Astrocyte of the spinal cord (primary cell): Measurements from ENCODE around the gene GAS2L2.
A peak's percentile ranks its signal among the peaks of the same experiment; 100 is the strongest.

Experiments used
- DNase-seq: peaks from one replicate; pipeline ENCODE4 v3.0.0; 2011; ENCODE audit warnings: low read depth, low spot score
- H3K4me3 ChIP-seq: 2 replicates; pipeline ENCODE4 v1.5.1; 2011; ENCODE audit warnings: low read depth, mild to moderate bottlenecking, low read length, moderate library complexity
- CTCF ChIP-seq: IDR thresholded peaks from 2 replicates; pipeline ENCODE4 v1.5.1; 2012; ENCODE audit warnings: low read depth, mild to moderate bottlenecking, low read length, inconsistent platforms
- in situ Hi-C: cut with HindIII; loops from 2 replicates; pipeline ENCODE4 v1.10.0; 2017; ENCODE audit warnings: low sequenced_read_pairs

The GAS2L2 gene

DNA sequence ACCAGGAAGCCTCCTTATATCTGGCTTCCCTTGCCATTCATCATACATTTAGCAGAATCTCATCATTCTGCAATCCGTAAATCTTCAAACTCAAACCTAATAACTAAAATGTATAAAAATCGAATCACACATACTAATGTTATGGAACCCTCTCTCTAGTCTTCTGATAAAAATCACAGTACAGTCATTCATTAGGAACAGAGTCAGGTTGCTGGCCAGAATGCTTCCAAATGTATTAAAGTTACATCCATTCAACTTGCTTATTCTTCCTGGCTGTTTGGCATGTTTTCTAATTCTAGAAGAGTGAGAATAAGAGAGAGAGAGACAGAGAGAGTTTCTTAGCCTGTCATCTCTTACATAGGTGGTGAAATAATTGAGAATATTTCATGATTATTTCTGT, 38.1 kb downstream of the GAS2L2 start:
- H3K4me3 ChIP-seq, result no peak overlapping the region
- in situ Hi-C loops, result no loop called here
- DNase-seq, result no peak
- no peak for TF ChIP-seq CTCF

DNA sequence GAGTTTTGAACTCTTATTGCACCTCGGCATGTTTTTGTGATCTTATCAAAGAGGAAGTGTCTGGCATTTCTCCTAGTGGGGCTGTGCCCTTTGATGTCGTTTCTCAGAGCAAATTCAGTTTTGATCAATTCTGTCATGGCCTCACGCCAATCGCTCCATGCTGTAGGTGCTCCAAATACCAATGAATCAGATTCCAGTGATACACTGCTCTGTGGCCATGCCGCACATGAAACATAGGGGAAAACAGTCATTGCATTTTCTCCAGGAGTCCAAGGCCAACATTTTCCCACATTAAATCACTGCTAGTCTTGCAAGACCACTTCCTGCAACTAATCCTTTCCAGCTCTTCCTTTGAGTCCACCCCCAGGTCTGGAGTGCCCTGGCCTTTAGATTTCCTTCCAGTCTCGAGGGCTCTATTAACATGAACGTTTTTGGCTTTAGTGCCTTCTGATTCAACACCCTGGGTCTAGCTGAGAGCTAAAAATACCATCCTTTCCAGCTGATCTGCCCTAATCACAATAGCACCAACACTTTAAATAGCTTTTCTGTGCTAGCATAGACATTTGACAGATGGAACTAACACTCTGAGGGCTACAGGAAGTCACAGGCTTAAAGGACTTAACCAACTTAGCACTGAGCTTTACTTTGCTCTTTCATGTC, 39.8 kb downstream of the GAS2L2 start:
- in situ Hi-C loops, result no loop called here
- H3K4me3 ChIP-seq, result no peak overlapping the region
- TF ChIP-seq CTCF, result no peak
- peak; percentile 93 for DNase-seq

DNA sequence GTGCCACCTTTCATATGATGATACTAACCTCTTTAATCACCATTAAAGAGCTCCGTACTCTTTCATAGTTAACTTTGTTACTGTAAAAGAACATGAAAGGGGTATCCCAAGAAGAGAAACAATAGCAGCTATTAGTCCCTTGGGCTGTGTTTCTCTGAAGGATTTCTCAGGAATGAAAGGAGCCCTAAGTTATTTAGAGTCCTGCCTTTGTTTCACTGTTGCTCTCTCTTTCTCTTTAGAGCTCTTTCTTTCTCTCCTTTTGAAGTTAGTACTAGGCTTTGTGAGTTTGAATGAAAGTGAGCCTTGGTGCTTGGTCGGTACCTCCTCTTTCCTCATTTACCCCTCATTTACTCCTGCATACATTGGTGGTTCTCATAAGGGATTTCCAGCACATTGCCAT, 42.1 kb downstream of the GAS2L2 start:
- TF ChIP-seq CTCF, result no peak
- in situ Hi-C loops, result no loop called here
- no peak for DNase-seq
- H3K4me3 ChIP-seq, result no peak overlapping the region

DNA sequence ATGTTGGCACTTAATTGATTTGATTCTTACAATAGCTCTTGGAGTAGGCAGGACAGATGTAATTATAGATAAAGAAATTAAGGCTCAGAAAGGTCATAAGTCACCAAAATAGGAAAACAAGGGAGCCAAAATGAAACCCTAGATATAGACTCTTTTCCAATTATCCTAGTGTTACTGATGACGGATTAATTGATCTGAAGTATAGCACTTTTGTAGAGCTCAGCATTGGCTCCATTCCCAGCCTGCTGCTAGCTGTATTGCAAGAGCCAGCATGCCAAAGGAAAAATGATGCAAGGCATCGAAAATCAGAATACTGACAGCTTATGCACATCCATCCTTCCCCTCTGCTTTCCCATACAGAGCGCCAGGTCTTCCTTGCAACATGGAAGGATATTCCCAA, 43.2 kb downstream of the GAS2L2 start:
- no peak overlapping the region for H3K4me3 ChIP-seq
- no peak for TF ChIP-seq CTCF
- in situ Hi-C loops, result no loop called here
- peak; percentile 29 for DNase-seq

DNA sequence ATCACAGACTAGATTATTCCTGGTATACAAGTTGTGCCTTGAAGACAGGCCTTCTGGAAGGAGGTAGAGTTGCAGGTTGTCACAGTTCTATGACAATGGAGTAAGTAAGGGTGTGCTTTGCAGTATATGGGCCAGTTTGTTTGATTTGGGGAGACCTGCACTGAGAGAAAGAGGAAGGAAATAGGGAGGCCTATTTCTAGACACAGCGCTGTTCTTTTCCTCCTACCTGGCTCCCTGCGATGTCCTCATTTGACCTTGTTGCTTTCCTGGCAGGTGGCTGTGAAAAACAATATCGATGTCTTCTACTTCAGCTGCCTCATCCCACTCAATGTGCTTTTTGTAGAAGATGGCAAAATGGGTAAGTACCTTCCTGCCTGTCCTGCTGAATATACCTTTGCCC, 44.1 kb downstream of the GAS2L2 start:
- H3K4me3 ChIP-seq, result no peak overlapping the region
- TF ChIP-seq CTCF, result no peak
- DNase-seq, result no peak
- in situ Hi-C loops, result no loop called here

GRCh38 chr17:35708149-35708548, 44.9 kb downstream of the GAS2L2 start:
- TF ChIP-seq CTCF, result no peak
- in situ Hi-C loops, result no loop called here
- no peak overlapping the region for H3K4me3 ChIP-seq
- DNase-seq, result no peak

DNA sequence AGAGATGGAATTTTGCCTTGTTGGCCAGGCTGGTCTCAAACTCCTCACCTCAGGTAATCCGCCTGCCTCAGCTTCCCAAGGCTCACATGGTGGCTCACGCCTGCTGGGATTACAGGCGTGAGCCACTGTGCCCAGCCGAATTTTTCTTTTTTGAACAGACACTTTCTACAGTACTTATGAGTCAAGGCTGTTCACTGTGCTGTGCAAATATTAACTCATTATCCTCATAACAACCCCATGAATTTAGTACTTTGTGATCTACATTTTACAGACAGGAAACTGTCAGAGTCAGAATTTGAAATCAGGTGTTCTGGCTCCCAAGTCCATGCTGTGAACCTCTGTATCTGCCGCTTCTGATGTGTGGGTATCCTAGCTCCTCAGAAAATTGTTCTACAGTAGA, 47.3 kb downstream of the GAS2L2 start:
- no peak for TF ChIP-seq CTCF
- no peak for DNase-seq
- no peak overlapping the region for H3K4me3 ChIP-seq
- in situ Hi-C loops, result no loop called here
